Sciatic nerve (tissue), 2 donors: ENCODE data around the gene SMIM29. TPM values are rescaled to one million over a fixed set of nuclear protein-coding genes. Genes with fewer than 3 reads are reported as not detected.

Experiments used
- ATAC-seq: fragments of 200-7000 bp; cut with Tn5 transposase; one replicate; pipeline ENCODE4 v1.9.1; 2020; ENCODE audit warnings: mild to moderate bottlenecking, moderate library complexity
- DNase-seq: peaks from one replicate; pipeline ENCODE4 v3.0.0-alpha.2; 2020; ENCODE audit warnings: low spot score
- intact Hi-C: fragments of 100-400 bp; cut with DNase I; formaldehyde crosslinking; loops from one replicate; pipeline ENCODE4 v1.14.2; 2022
- total RNA-seq: library from RNA; stranded (reverse); fragmentation: NEBNext Ultra II Directional; extraction: Animal tissue kit (Norgen Biotek cat#: 25700); gene quantifications from one replicate; pipeline ENCODE4 v1.2.1, GENCODE V29; 2021
- donor health status: DM: no; HTN: no; CAD: no.
- donor health status: DM: no; HTN: no; CAD: no.

Gene SMIM29
- total RNA-seq, 1 donor from 2014 or later = 31.6 TPM

DNA sequence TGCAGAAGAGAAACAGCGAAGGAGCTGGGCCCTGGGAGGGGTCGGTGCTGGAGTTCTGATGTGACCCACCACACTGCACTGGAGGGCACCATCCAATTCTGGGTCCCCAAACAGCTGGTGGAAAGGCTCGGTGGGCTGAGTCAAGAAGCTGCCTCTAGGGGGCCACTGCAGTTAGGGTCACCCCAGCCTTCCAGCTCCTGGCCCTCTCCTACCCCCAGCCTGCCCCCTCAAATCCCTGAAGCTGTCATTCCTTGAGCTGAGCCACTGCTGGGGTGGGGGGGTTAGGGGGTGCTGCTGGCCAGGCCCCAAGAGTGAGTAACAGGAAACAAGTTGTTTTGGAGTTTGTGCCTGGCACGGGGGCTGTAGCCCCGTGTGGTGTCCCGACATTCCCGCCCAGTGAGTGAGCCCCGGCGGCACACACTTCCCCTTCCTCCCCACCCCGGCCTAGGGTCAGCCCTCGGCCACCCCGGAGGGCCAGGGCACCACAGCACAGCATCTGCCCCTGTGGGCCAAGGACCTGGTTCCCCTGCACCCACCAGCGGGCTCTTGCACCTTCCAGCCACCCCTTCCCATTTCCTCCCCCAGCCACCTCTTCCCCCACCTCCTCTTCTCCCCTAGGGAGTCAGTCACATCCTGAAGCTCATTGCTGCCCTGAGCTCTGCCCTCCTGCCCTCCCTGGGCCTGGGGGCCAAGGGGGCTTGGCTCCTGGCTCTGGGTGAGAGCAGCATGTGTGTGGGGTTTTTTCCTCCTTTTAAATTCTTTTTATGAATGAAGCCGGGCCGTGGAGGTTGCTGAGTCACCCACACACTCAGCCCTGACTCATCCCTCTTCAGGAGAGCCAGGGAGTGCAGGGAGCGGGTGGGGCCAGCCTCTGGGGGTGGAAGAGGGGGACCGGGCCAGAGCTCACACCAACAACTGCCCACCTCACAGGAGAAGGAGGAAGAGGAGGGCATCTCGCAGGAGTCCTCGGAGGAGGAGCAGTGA, 4.6 kb downstream of the SMIM29 start:
- ATAC-seq = peak; percentile 36
- intact Hi-C loops = no loop called here
- DNase-seq = peak; percentile 79

GRCh38 chr6:34243131-34243771, 5.6 kb downstream of the SMIM29 start:
- DNase-seq (peak; percentile 54), ATAC-seq (no peak)
- intact Hi-C loops = no loop called here

DNA sequence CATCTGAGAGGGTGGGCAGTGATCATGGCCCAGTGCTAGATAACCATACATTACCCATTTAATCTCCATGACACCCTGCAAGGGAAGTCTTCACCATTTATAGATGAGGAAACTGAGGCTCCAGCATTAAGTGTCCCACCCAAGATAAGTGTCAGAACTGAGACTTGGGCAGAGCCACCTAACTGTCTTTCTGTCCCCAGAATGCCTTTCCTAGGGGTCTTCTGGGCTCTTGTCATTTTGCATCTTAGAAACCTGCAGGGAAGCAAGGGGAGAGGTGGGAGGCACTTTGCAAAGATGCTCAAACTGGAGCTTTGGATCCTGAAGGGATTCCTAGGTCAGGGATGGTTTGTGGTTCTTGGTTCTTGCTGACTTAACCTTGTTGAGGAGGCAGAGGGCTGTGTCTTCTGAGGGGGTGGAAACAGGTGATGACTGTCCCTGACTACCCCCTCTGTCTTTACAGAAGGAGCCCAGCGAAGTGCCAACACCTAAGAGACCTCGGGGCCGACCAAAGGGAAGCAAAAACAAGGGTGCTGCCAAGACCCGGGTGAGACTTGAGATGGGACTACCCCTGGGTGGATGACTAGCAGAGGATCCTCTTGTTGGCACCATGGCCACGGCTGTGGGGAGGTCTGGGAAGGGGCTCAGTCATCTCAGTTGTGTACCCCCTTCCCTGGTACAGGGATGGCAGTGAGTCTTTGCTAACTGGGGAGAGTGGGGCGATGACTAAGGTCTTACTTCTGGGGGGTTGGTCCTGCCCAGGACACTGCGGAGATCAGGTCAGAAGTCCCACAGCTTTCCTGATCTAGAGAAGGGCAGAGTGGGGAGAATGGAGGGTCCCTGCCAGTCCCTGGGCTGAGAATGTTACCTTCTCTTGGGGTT, 6.3 kb downstream of the SMIM29 start:
- no peak for ATAC-seq
- peak; percentile 53 for DNase-seq
- intact Hi-C loops = no loop called here

DNA sequence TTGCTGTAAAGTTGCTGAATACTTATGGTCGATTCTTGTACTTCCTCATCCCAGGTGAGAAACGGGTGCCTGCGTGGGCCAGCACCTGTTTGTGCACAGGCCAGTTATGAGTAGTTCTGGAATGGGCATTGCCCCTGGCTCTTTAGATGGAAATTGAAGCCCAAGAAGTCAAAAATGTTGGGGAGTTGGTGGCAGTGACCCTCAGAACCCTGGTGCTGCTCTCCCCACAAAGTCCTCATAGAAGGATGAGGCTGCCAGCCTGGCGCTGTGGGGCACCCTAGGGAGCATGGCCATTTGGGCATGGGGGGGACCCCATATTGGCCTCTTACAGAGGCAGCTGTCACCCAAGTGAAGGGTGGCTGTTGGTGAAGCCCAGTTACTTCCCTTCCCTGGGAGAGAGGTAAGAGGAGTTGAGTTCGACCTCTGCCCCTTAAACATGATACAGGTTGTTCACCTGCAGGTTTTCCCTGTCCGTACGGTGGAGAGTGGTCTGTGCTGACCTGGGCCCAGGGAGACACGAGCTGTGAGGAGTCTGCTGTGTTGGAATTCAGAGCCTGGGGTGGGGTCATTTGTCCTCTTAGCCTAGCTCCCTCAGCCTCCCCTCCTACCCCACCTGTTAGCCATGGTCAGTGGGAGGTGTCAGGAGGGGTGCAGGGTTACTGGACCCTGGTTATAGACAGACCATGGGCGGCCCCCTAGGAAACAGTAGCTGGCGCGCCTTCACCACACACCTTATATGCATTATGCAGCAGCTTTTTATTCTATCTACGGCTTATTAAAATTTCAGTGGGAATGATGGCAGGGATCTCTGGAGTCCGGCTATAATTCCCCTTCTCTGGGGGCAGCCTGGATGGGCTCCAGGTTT, 7.2 kb downstream of the SMIM29 start:
- DNase-seq (peak; percentile 47), ATAC-seq (no peak)
- intact Hi-C loops = no loop called here

DNA sequence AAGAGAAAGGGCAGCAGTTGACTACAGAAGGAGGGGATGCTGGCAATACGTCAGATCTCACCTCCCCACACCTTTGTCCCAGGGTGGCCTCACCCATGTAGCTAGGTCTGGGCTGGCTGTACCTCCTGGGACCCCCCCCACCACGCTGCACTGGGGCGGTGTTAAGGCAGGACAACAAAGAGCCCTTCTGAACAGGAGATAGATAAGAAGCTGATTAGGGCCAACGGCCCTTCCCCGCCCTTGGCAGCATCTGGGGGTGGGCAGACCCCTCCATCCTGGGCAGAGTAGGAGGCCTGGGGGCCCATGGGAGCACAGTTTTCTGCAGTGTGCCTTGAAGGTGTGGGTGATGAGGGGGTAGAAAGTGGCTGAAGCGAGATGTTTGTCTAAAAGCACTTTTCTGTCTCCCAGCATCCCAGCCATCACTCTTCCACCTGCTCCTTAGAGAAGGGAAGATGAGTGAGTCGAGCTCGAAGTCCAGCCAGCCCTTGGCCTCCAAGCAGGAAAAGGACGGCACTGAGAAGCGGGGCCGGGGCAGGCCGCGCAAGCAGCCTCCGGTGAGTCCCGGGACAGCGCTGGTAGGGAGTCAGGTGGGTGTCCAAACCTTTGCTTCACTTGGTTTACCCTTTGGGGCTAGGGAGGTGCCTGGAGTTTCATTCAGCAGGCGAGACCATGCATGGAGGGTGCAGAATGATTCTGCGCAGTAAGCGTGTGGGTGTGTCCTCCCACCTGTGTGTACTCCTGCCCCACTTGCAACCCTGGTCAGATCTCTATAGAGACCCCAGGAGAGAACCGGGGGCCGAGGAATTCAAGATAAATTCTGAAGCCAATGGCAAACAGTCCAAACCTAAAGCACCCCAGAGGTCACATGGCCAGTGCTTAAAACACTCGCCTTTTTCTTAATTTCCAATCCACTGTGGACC, 8.2 kb downstream of the SMIM29 start:
- DNase-seq (peak; percentile 43), ATAC-seq (no peak)
- intact Hi-C loops = no loop called here

GRCh38 chr6:34239893-34240292, 8.9 kb downstream of the SMIM29 start:
- intact Hi-C loops = no loop called here
- peak; percentile 39 for DNase-seq
- no peak for ATAC-seq

DNA sequence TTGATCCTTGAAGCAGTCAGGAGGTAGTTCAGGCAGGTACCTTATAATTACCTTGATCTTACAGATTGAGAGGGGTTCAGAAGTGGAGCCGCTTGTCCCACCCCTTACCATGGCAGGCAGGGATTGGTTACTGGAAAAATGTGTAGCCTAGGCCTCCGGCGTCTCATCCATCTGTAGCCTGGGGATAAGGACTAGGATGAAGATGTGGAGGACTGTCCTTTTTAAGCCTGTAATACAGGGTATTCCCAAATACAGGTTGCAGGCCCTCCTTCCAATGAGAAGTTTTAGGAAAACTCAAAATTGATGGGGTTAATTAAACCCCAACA, 9.3 kb downstream of the SMIM29 start:
- DNase-seq (no peak), ATAC-seq (no peak)
- intact Hi-C loops = no loop called here

- DNase-seq = peak; percentile 45
- ATAC-seq = no peak
- intact Hi-C loops = no loop called here
These were observed 10.0 kb downstream of the SMIM29 start for GRCh38 chr6:34238585-34239499.

DNA sequence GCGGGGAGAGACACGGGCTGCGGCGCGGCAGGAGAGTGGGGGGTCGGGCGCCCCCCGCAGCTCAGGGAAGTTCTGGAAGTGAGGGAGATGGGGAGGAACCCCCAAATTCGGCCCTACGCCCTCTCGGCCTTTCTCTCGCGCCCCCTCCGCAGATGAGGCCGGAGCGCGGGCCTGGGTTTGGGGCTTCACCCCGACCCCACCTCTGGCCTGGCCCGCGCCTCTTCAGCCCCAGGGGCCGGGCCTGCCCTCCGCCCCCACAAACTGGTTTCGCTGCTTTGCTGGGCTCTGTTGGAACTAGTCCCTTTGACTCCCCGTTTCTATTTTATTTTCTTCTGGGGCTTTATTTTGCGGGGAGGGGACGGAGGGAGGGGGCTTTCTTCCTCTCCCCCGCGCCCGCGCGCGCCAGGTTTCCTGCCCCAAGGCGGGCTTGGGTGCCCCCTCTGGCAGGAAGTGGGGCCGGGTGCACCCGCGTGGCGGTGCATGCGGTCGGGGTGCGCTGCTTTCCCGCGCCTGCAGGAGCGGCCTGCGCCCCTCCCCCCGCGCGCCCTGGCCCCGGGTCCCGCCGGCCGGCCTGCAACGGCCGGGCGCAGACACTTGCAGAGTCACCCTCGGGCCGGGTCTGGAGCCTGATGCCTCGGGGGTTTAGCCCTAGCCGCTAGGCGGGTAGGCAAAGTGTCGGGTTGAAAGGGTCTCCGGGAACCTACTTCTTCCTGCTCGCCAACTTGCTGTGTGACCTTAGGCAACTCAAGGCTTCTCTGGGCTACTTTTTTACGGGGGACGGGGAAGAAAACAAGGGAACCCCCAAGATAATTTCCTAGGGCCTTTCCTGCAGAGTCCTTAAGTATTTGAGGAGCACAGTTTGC, 10.9 kb downstream of the SMIM29 start:
- ATAC-seq (no peak), DNase-seq (peak; percentile 72)
- intact Hi-C loops = no loop called here

- ATAC-seq = no peak
- intact Hi-C loops = no loop called here
These were observed 11.5 kb downstream of the SMIM29 start for GRCh38 chr6:34237316-34237721.

DNA sequence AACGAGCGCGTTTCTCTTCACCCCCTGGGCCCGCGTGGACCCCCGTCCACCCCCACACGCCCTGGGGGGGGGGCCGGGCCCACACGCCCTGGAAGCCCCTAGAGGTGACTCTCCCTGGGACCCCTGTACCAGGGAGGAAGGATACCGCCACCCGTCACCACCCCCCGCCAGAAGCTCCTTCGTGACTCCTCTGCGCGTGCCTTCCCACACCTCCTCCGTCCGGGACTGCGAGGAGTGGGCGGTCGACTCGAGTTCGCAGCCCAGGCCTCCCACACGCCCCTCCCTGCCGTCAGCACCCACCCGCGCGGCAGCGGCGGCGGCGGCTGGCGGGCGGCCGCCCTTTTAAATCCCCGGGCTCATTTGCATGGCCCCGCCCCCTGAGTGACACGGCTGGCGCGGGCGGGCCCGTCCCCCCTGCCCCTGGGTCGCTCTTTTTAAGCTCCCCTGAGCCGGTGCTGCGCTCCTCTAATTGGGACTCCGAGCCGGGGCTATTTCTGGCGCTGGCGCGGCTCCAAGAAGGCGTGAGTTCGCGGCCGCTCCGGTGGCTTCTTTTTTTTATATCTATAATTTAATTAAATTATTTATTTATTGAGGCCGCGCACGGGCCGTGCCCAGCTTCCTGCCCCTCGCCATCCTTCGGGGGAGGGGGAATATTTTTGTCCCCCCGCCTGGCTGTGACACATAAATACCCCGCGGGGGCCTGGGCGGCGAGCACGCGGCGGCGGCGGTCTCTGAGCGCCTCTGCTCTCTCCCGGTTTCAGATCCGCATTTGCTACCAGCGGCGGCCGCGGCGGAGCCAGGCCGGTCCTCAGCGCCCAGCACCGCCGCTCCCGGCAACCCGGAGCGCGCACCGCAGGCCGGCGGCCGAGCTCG, 12.1 kb downstream of the SMIM29 start, which contains the start of gene HMGA1:
TSS of gene HMGA1 (plus strand) at position 431 of the 873 bp plus-strand sequence. CDS start 3,908 bp downstream, outside the sequence.
- peak; percentile 92 for DNase-seq
- peak; percentile 93 for ATAC-seq
- intact Hi-C loops = no loop called here

More at GRCh38 chr6:34237316-34237721, 11.5 kb downstream of the SMIM29 start:
- DNase-seq = no peak

DNA sequence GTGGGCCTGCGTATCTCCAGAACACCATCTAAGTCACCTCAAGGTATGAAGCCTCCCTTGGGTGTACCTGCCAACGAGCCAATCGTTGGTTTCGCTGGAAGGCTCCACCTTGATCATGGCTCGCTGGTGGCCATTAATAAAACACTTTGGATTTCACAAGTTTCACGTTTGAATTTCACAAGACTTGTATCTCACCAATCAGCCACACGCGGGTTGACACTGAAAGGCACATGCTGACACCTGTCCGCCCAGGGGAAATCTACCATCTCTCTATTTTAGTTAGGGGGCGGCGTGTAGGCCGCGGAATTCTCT, 12.7 kb downstream of the SMIM29 start:
- intact Hi-C loops = no loop called here

GRCh38 chr6:34235307-34236130, 13.3 kb downstream of the SMIM29 start:
- intact Hi-C loops = no loop called here
- peak; percentile 40 for ATAC-seq
- no peak for DNase-seq

More for the DNA sequence above, 12.7 kb downstream of the SMIM29 start:
- DNase-seq = no peak
- ATAC-seq = peak; percentile 6
